Activated CD4-positive, CD25-positive, alpha-beta regulatory T cell treated with anti-CD3 and anti-CD28 coated beads, Interleukin-2, amount 50 U/mL, for 72 hours (primary cell): ENCODE results near the gene BMPR1A.

ENCODE experiments used
- DNase-seq: peaks from one replicate; pipeline ENCODE4 v3.0.0; 2021

Gene BMPR1A

GRCh38 chr10:86756511-86757112, at the start of gene BMPR1A:
Gene BMPR1A (plus strand): TSS chr10:86756619. CDS start chr10:86876019, 119,400 bp downstream.
- DNase-seq: no peak

GRCh38 chr10:86706977-86707376, 49.4 kb upstream of the BMPR1A start:
- DNase-seq: no peak

- DNase-seq: no peak
These were observed 48.9 kb upstream of the BMPR1A start for GRCh38 chr10:86707505-86707904.

GRCh38 chr10:86708068-86708782, 48.2 kb upstream of the BMPR1A start:
- DNase-seq: no peak

- DNase-seq: no peak
These were observed 47.5 kb upstream of the BMPR1A start for GRCh38 chr10:86708783-86709380.

- no peak for DNase-seq
These were observed 46.8 kb upstream of the BMPR1A start for GRCh38 chr10:86709396-86710185.

GRCh38 chr10:86710987-86711512, 45.4 kb upstream of the BMPR1A start:
- DNase-seq: peak; percentile 83

- peak; percentile 68 for DNase-seq
These were observed 44.7 kb upstream of the BMPR1A start for GRCh38 chr10:86711513-86712316.

- DNase-seq: no peak
These were observed 44.1 kb upstream of the BMPR1A start for GRCh38 chr10:86712317-86712707.

GRCh38 chr10:86715156-86715795, 41.1 kb upstream of the BMPR1A start:
- no peak for DNase-seq

- no peak for DNase-seq
These were observed 40.6 kb upstream of the BMPR1A start for GRCh38 chr10:86715836-86716235.

GRCh38 chr10:86716466-86716865, 40.0 kb upstream of the BMPR1A start:
- no peak for DNase-seq

GRCh38 chr10:86718556-86718955, 37.9 kb upstream of the BMPR1A start:
- DNase-seq: no peak

GRCh38 chr10:86721232-86721631, 35.2 kb upstream of the BMPR1A start:
- no peak for DNase-seq

GRCh38 chr10:86723009-86723408, 33.4 kb upstream of the BMPR1A start:
- no peak for DNase-seq

- no peak for DNase-seq
These were observed 32.0 kb upstream of the BMPR1A start for GRCh38 chr10:86724445-86724844.

- no peak for DNase-seq
These were observed 30.3 kb upstream of the BMPR1A start for GRCh38 chr10:86725980-86726676.

GRCh38 chr10:86726677-86726999, 29.8 kb upstream of the BMPR1A start:
- no peak for DNase-seq

- no peak for DNase-seq
These were observed 28.9 kb upstream of the BMPR1A start for GRCh38 chr10:86727470-86727869.

GRCh38 chr10:86728056-86728455, 28.4 kb upstream of the BMPR1A start:
- DNase-seq: no peak

- DNase-seq: no peak
These were observed 26.7 kb upstream of the BMPR1A start for GRCh38 chr10:86729677-86730076.
